Endothelial cell of umbilical vein (primary cell): ENCODE measurements around the gene EFHC1. TPM values are rescaled to one million over a fixed set of nuclear protein-coding genes. Genes with fewer than 3 reads are reported as not detected.

Experiments used
- BruUV-seq: library from RNA; stranded (reverse); fragments of 400-500 nt; replicated peaks from 2 replicates; lab custom pipeline; 2021; lab: Mats Ljungman, UMichigan
- CTCF ChIA-PET: fragments of 300-600, 350-600 bp; sonication (Branson Sonifier 250); formaldehyde crosslinking; loops from one replicate; lab custom pipeline; 2021; ENCODE audit warnings: antibody characterized with exemption, inconsistent platforms; lab: Charles Lee
- POLR2A ChIA-PET: fragments of 300-600, 350-600 bp; sonication (Branson Sonifier 250); formaldehyde crosslinking; loops from one replicate; lab custom pipeline; 2021; ENCODE audit warnings: antibody characterized with exemption, inconsistent platforms; lab: Charles Lee
- DNase-seq: peaks from one replicate; pipeline ENCODE4 v3.0.0-alpha.2; 2011; ENCODE audit warnings: low read depth, low spot score
- FAIRE-seq: peaks from 2 replicates; lab custom pipeline; 2011; peaks lifted over from hg19 to GRCh38; lab: Jason Lieb, UNC
- H2AFZ ChIP-seq: 2 replicates; pipeline ENCODE4 v1.6.0; 2012; ENCODE audit warnings: low read depth, low read length, control low read depth, inconsistent platforms
- H3K27ac ChIP-seq: 2 replicates; pipeline ENCODE4 v1.5.1; 2011; ENCODE audit warnings: low read depth, mild to moderate bottlenecking, control low read depth, low read length, moderate library complexity; ENCODE audit not compliant: insufficient read depth
- H3K27me3 ChIP-seq, 2 experiments: 2 replicates each; pipeline versions ENCODE4 v1.6.0 to v1.6.1; 2011; ENCODE audit warnings: low read length in 2 of 2, mixed read lengths in 1 of 2; ENCODE audit not compliant: control insufficient read depth in 2 of 2, insufficient read depth in 2 of 2
- H3K36me3 ChIP-seq, 2 experiments: 2 replicates in 1 of 2; 3 replicates in 1 of 2; pipeline ENCODE4 v1.5.1; 2011; ENCODE audit warnings: low read length in 2 of 2, mild to moderate bottlenecking in 1 of 2, moderate library complexity in 1 of 2; ENCODE audit not compliant: control insufficient read depth in 2 of 2, insufficient read depth in 2 of 2; ENCODE audit errors: extremely low read depth in 1 of 2
- H3K4me1 ChIP-seq: 3 replicates; pipeline ENCODE4 v1.5.1; 2011; ENCODE audit warnings: mild to moderate bottlenecking, low read length; ENCODE audit not compliant: control insufficient read depth, insufficient read depth; ENCODE audit errors: extremely low read depth
- H3K4me2 ChIP-seq: 2 replicates; pipeline ENCODE4 v1.6.1; 2011; ENCODE audit warnings: low read length, control low read depth, mixed read lengths; ENCODE audit not compliant: insufficient read depth
- H3K4me3 ChIP-seq, 3 experiments: fragments of 200-600 bp in 1 of 3; sonication (generic), shearing (Covaris generic) in 1 of 3; replicated peaks in 1 of 3; 2 replicates each; pipeline ENCODE4 v1.5.1; 2011 to 2016; ENCODE audit warnings: control low read depth in 3 of 3, low read length in 3 of 3, mild to moderate bottlenecking in 2 of 3, inconsistent platforms in 1 of 3, low read depth in 1 of 3, moderate library complexity in 1 of 3; ENCODE audit not compliant: insufficient read depth in 1 of 3
- H3K79me2 ChIP-seq: 2 replicates; pipeline ENCODE4 v1.6.0; 2012; ENCODE audit warnings: low read length, inconsistent platforms; ENCODE audit not compliant: control insufficient read depth, insufficient read depth
- H3K9ac ChIP-seq: replicated peaks from 2 replicates; pipeline ENCODE3; 2011; ENCODE audit warnings: low read length, control low read depth; ENCODE audit not compliant: insufficient read depth; ENCODE audit errors: extremely low read depth
- H3K9me1 ChIP-seq: replicated peaks from 3 replicates; pipeline ENCODE4 v1.6.0; 2011; ENCODE audit warnings: mild to moderate bottlenecking, low read length; ENCODE audit not compliant: control insufficient read depth, insufficient read depth; ENCODE audit errors: extremely low read depth
- H3K9me3 ChIP-seq: replicated peaks from 2 replicates; pipeline ENCODE4 v1.5.1; 2012; ENCODE audit warnings: low read length, inconsistent platforms; ENCODE audit not compliant: control insufficient read depth, insufficient read depth
- H4K20me1 ChIP-seq: replicated peaks from 2 replicates; pipeline ENCODE3; 2011; ENCODE audit warnings: mild to moderate bottlenecking, low read length; ENCODE audit not compliant: control insufficient read depth, insufficient read depth; ENCODE audit errors: extremely low read depth
- CTCF ChIP-seq, 2 donors: IDR thresholded peaks; 1 replicate in 1 of 2; 2 replicates in 1 of 2; pipeline ENCODE4 v1.5.1; 2011; ENCODE audit warnings: low read length in 2 of 2, mild to moderate bottlenecking in 2 of 2, moderate library complexity in 2 of 2, control low read depth in 1 of 2, inconsistent platforms in 1 of 2, low read depth in 1 of 2; ENCODE audit not compliant: insufficient read depth in 1 of 2; ENCODE audit errors: extremely low read depth in 1 of 2
- EZH2 ChIP-seq: IDR thresholded peaks from 2 replicates; pipeline ENCODE4 v1.6.1; 2012; ENCODE audit warnings: borderline replicate concordance, low read depth, mild to moderate bottlenecking, moderate library complexity, low read length, inconsistent platforms; ENCODE audit not compliant: severe bottlenecking
- FOS ChIP-seq: IDR thresholded peaks from 2 replicates; pipeline ENCODE4 v1.6.1; 2011; ENCODE audit warnings: mild to moderate bottlenecking, low read length, moderate library complexity, borderline replicate concordance; ENCODE audit not compliant: insufficient read depth
- GATA2 ChIP-seq: IDR thresholded peaks from 2 replicates; pipeline ENCODE4 v1.7.0; 2011; ENCODE audit warnings: low read depth, mild to moderate bottlenecking, moderate library complexity, mixed read lengths, low read length; ENCODE audit not compliant: insufficient read length, insufficient read depth
- JUN ChIP-seq: IDR thresholded peaks from 2 replicates; pipeline ENCODE4 v1.6.1; 2011; ENCODE audit warnings: borderline replicate concordance, low read depth; ENCODE audit not compliant: insufficient read length, insufficient read depth
- MAX ChIP-seq: IDR thresholded peaks from 2 replicates; pipeline ENCODE4 v1.6.1; 2011; ENCODE audit not compliant: insufficient read depth, insufficient read length
- MYC ChIP-seq: IDR thresholded peaks from one replicate; pipeline ENCODE4 v1.6.1; 2011; ENCODE audit warnings: mild to moderate bottlenecking, low read depth, low read length
- POLR2A ChIP-seq: IDR thresholded peaks from 2 replicates; pipeline ENCODE4 v1.6.1; 2012; ENCODE audit warnings: low read depth, mild to moderate bottlenecking, control low read depth, low read length
- POLR2AphosphoS5 ChIP-seq: IDR thresholded peaks from 2 replicates; pipeline ENCODE4 v1.6.1; 2012; ENCODE audit warnings: low read depth, mild to moderate bottlenecking, control low read depth, low read length, moderate library complexity; ENCODE audit not compliant: insufficient read depth
- dilution Hi-C: fragments of 300-500 bp; cut with MboI; formaldehyde crosslinking; loops from one replicate; pipeline ENCODE4 v1.15.0; 2019; ENCODE audit warnings: low sequenced_read_pairs; ENCODE audit not compliant: extremely low pct_ligation_motif_present
- intact Hi-C: fragments of 100-400 bp; cut with micrococcal nuclease; formaldehyde crosslinking; loops from one replicate; pipeline ENCODE4 v1.10.0; 2022
- polyA plus RNA-seq, 4 experiments: library from polyadenylated mRNA; depleted of rRNA in 3 of 4; stranded (reverse) in 3 of 4; unstranded in 1 of 4; fragments of >200 nt; gene quantifications; 2 replicates each; pipeline versions ENCODE4 v1.2.1 to v1.2.3, GENCODE V29; 2011 to 2012; ENCODE audit warnings: missing spikeins in 1 of 4
- total RNA-seq: library from RNA; stranded (reverse); gene quantifications from 2 replicates; pipeline ENCODE4 v1.2.3, GENCODE V29; 2021

Gene EFHC1
- total and polyA plus RNA-seq, 2 donors (not counting 3 experiments of a cell fraction or from before 2014, with no cell fraction given): 14.6 to 17.6 TPM

GRCh38 chr6:52519618-52520017 lies 99.5 kb downstream of the EFHC1 start:
- Histone ChIP-seq H3K27ac (no peak overlapping the region), H3K9ac (no peak overlapping the region), H2AFZ (no peak overlapping the region), H3K4me1 (peaks cover 74% of the 10 kb centered on the region), H4K20me1 (no peaks in the 10 kb centered on the region), H3K4me2 (no peak overlapping the region), H3K36me3 (peaks cover 12% of the 10 kb centered on the region in 2 experiments), H3K4me3 (no peak overlapping the region), H3K9me1 (no peaks in the 10 kb centered on the region), H3K9me3 (no peaks in the 10 kb centered on the region), H3K79me2 (peaks cover 46% of the 10 kb centered on the region), H3K27me3 (no peaks in the 10 kb centered on the region)
- BruUV-seq: no TSS peak
- TF ChIP-seq POLR2A (no peak), MAX (no peak), CTCF (IDR thresholded peaks at IDR 0.05; ENCODE audit: extremely low read depth in 1 of 2, insufficient read depth in 1 of 2, low read depth in 1 of 2, low read length in 2 of 2) (no peak), POLR2AphosphoS5 (no peak), FOS (peak; percentile 65), MYC (no peak), EZH2 (no peak), JUN (peak; percentile 20), GATA2 (no peak)
- intact Hi-C loops: loop anchor here (10.0 kb wide), 1 partner anchor 475 kb away; the partner anchor contains the start of gene GSTA4
- POLR2A ChIA-PET: no interaction called here
- FAIRE-seq: no peak
- dilution Hi-C loops: no loop called here
- CTCF ChIA-PET: interaction anchor here (1.5 kb wide), 2 partner anchors 8 to 103 kb away, joined by 3 to 4 read pairs; no protein-coding TSS in a partner anchor
- DNase-seq: peak; percentile 29
